ENCODE measurements around the gene CRMP1.

Gene CRMP1

DNA sequence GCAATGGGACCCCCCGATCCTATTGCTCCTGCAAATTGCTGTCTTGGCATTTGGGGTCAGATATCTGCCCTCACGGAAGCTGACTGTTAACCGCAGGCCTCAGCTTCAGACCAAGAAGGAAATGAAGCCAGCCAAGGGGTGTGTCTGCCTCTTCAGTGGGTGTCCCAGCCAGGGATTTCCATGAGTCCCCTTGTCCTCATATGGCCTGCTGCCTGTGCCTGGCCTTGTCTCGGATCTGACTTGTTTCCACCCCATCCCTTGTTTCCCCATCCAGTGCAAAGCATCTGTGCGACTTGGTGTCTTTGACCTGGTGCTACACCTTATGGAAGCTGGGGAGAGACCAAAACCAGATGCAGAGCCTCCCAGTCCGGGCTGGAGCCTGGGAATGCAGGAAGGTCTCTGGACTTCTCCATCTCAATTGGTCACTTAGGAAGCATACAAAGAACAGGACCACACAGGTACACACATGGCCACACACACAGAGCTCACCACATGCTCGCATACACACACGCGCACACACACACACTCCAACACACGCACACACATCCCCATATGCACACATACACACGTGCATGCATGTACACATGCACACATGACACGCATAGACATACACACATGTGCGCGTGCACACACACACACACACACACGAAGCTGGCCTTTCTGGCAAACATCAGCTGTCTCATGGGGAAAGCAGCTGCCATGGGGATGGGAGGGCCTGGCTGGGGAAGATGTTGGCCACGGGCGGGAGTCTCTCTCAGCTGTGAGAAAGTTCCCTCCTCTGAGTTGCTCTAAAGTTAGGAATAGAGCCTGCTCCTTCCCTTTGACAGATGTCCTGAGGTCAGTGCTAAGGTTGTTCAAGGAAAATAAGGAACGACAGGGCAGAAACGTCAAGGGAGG, 65.5 kb downstream of the CRMP1 start:
- no peak for TF ChIP-seq CTCF (IDR thresholded peaks at IDR 0.05)
- H3K27ac ChIP-seq = no peak overlapping the region
- no peak for DNase-seq (ENCODE audit: low spot score)
- H3K4me3 ChIP-seq = no peak overlapping the region

- DNase-seq (ENCODE audit: low spot score) = no peak
- no peak overlapping the region for H3K4me3 ChIP-seq
- H3K27ac ChIP-seq = no peak overlapping the region
- TF ChIP-seq CTCF (IDR thresholded peaks at IDR 0.05) = no peak
Observed at GRCh38 chr4:5826437-5827107, 66.3 kb downstream of the CRMP1 start.

DNA sequence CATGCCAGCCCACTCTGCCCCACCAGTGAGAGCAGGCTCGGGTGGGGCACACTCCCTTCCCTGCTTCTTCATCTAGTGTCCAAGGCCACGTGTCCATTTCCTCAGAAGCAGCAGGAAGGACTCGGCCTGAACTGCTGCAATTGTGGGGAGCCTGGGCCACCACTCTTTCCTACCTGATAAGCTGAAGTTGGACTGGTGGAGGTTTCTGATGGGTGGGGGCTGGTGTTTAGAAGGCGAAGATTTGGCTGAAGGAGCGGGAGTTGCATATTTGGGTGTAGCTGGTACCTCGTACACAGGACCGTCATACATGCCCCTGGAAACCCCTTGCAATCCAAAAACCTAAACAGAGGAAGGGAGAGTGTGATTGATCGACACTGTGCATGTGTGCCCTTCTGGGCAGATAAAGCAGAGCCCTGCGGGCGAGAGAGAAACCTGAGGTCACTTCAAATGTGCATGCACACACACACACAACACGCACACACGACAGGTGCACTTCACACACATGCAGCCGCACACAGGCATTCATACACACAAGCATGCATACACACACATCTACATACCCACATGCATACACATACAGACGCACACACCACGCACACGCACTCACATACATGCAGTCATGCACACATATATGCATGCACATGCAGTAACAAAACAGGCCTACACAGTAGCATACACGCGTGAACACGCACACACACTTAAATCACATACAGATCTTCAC, 67.4 kb downstream of the CRMP1 start:
- H3K4me3 ChIP-seq = no peak overlapping the region
- DNase-seq (ENCODE audit: low spot score) = no peak
- TF ChIP-seq CTCF (IDR thresholded peaks at IDR 0.05) = no peak
- no peak overlapping the region for H3K27ac ChIP-seq

GRCh38 chr4:5824635-5825034, 68.3 kb downstream of the CRMP1 start:
- H3K27ac ChIP-seq = no peak overlapping the region
- no peak for DNase-seq (ENCODE audit: low spot score)
- no peak overlapping the region for H3K4me3 ChIP-seq
- TF ChIP-seq CTCF (IDR thresholded peaks at IDR 0.05) = no peak

DNA sequence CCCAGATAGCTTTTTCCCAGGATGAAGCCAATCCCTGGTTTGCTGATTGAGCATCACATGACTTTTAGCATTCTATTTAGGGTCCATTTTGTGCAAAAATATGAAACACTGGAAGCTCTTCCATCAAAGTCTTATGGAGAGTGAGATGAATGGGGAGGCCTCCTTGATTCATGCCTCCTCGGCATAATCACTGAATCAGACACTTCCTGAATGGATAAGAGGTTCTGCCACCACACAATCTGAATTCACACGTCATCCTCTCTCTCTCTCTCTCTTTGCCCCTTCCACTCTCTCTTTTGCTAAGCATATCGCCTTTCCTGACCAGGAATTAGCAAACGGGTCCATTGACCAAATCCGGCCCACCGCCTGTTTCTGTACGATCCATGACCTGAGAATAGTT, 68.7 kb downstream of the CRMP1 start:
- TF ChIP-seq CTCF (IDR thresholded peaks at IDR 0.05) = no peak
- no peak overlapping the region for H3K4me3 ChIP-seq
- no peak for DNase-seq (ENCODE audit: low spot score)
- H3K27ac ChIP-seq = no peak overlapping the region

GRCh38 chr4:5823542-5824211, 69.2 kb downstream of the CRMP1 start:
- H3K27ac ChIP-seq = no peak overlapping the region
- DNase-seq (ENCODE audit: low spot score) = no peak
- no peak overlapping the region for H3K4me3 ChIP-seq
- no peak for TF ChIP-seq CTCF (IDR thresholded peaks at IDR 0.05)
